Peyer's patch (tissue), 4 donors: ENCODE results near the gene MAPT. TPM values are rescaled to one million over a fixed set of nuclear protein-coding genes. Genes with fewer than 3 reads are reported as not detected.

Experiments used
- DNase-seq, 3 donors: peaks; one replicate each; pipeline ENCODE4 v3.0.0-alpha.2; 2017 to 2019
- H3K27ac ChIP-seq, 4 donors: fragments of 200-600 bp; sonication (generic); one replicate each; pipeline ENCODE4 v1.5.1; 2016 to 2019
- H3K27me3 ChIP-seq, 2 donors: fragments of 200-600 bp; sonication (generic); one replicate each; pipeline ENCODE4 v1.5.1; 2019
- H3K36me3 ChIP-seq, 3 donors: fragments of 200-600 bp; sonication (generic); one replicate each; pipeline ENCODE4 v1.5.1; 2016 to 2019
- H3K4me1 ChIP-seq, 4 donors: fragments of 200-600 bp; sonication (generic); one replicate each; pipeline ENCODE4 v1.5.1; 2016 to 2019
- H3K4me3 ChIP-seq, 4 donors: fragments of 200-600 bp; sonication (generic); 1 replicate in 3 of 4; 2 replicates in 1 of 4; pipeline ENCODE4 v1.5.1; 2016 to 2019; ENCODE audit warnings: mild to moderate bottlenecking in 1 of 4
- H3K9me3 ChIP-seq, 4 donors: fragments of 200-600 bp; sonication (generic); one replicate each; pipeline ENCODE4 v1.5.1; 2016 to 2019; ENCODE audit warnings: mild to moderate bottlenecking in 1 of 4
- CTCF ChIP-seq, 6 experiments: fragments of 450-650 bp in 4 of 6; fragments of 200-600 bp in 2 of 6; sonication (generic) in 1 of 6; IDR thresholded peaks; one replicate each; pipeline ENCODE4 v1.5.1; 2017 to 2019; ENCODE audit warnings: antibody characterized with exemption in 6 of 6, mild to moderate bottlenecking in 3 of 6, moderate library complexity in 1 of 6
- POLR2A ChIP-seq, 2 donors: fragments of 450-650 bp; IDR thresholded peaks; one replicate each; pipeline ENCODE4 v1.5.1; 2017; ENCODE audit warnings: antibody characterized with exemption in 2 of 2, mild to moderate bottlenecking in 2 of 2, moderate library complexity in 2 of 2
- total RNA-seq, 4 donors: library from RNA; depleted of rRNA; stranded (reverse); fragments of >200 nt; gene quantifications; one replicate each; pipeline ENCODE4 v1.1.0, GENCODE V29; 2016

The MAPT gene
- total RNA-seq, 4 donors from 2014 or later, result 0.35 to 1.6 (median 0.94) TPM; not detected in 1

GRCh38 chr17:46037722-46038255, 143.4 kb downstream of the MAPT start:
- Histone ChIP-seq H3K4me3 (no peak overlapping the region), H3K27me3 (no peaks in the 10 kb centered on the region), H3K36me3 (peaks cover 0 to 78% (median 0%) of the 10 kb centered on the region in 3 donors), H3K9me3 (no peaks in the 10 kb centered on the region), H3K27ac (no peak overlapping the region), H3K4me1 (peaks cover 0 to 17% (median 1%) of the 10 kb centered on the region in 4 donors)
- no peak for DNase-seq
- TF ChIP-seq POLR2A (IDR thresholded peaks at IDR 0.05), result no peak
- no peak for TF ChIP-seq CTCF (IDR thresholded peaks at IDR 0.05)

GRCh38 chr17:46038414-46038813, 144.1 kb downstream of the MAPT start:
- no peak for DNase-seq
- peaks cover 0 to 72% (median 0%) of the 10 kb centered on the region in 3 donors for H3K36me3 ChIP-seq
- no peak for TF ChIP-seq POLR2A (IDR thresholded peaks at IDR 0.05)
- no peak for TF ChIP-seq CTCF (IDR thresholded peaks at IDR 0.05)
- H3K4me3 ChIP-seq, result no peak overlapping the region
- no peak overlapping the region for H3K27ac ChIP-seq
- H3K9me3 ChIP-seq, result no peaks in the 10 kb centered on the region
- no peaks in the 10 kb centered on the region for H3K27me3 ChIP-seq
- H3K4me1 ChIP-seq, result peaks cover 0 to 24% (median 3%) of the 10 kb centered on the region in 4 donors

GRCh38 chr17:46038937-46039336, 144.6 kb downstream of the MAPT start:
- no peak for DNase-seq
- no peaks in the 10 kb centered on the region for H3K9me3 ChIP-seq
- no peaks in the 10 kb centered on the region for H3K27me3 ChIP-seq
- TF ChIP-seq CTCF (IDR thresholded peaks at IDR 0.05) (no peak), POLR2A (IDR thresholded peaks at IDR 0.05) (no peak)
- no peak overlapping the region for H3K4me3 ChIP-seq
- peaks cover 0 to 26% (median 6%) of the 10 kb centered on the region in 4 donors for H3K4me1 ChIP-seq
- peaks cover 0 to 67% (median 0%) of the 10 kb centered on the region in 3 donors for H3K36me3 ChIP-seq
- H3K27ac ChIP-seq, result no peak overlapping the region

- H3K27ac ChIP-seq, result no peak overlapping the region
- no peaks in the 10 kb centered on the region for H3K27me3 ChIP-seq
- peaks cover 0 to 33% (median 7%) of the 10 kb centered on the region in 4 donors for H3K4me1 ChIP-seq
- H3K4me3 ChIP-seq, result no peak overlapping the region
- no peak for DNase-seq
- H3K36me3 ChIP-seq, result peaks cover 0 to 59% (median 0%) of the 10 kb centered on the region in 3 donors
- H3K9me3 ChIP-seq, result no peaks in the 10 kb centered on the region
- TF ChIP-seq POLR2A (IDR thresholded peaks at IDR 0.05) (no peak), CTCF (IDR thresholded peaks at IDR 0.05) (no peak)
These were observed 145.3 kb downstream of the MAPT start for GRCh38 chr17:46039592-46040186.

GRCh38 chr17:46042246-46042645, 147.9 kb downstream of the MAPT start:
- Histone ChIP-seq H3K27ac (no peak overlapping the region), H3K4me1 (peaks cover 0 to 35% (median 7%) of the 10 kb centered on the region in 4 donors), H3K36me3 (peaks cover 0 to 53% (median 0%) of the 10 kb centered on the region in 3 donors), H3K27me3 (no peaks in the 10 kb centered on the region), H3K4me3 (no peak overlapping the region), H3K9me3 (no peaks in the 10 kb centered on the region)
- DNase-seq, result no peak
- TF ChIP-seq CTCF (IDR thresholded peaks at IDR 0.05) (no peak), POLR2A (IDR thresholded peaks at IDR 0.05) (no peak)
